ENCODE measurements around the gene SMKR1.

SMKR1 gene

DNA sequence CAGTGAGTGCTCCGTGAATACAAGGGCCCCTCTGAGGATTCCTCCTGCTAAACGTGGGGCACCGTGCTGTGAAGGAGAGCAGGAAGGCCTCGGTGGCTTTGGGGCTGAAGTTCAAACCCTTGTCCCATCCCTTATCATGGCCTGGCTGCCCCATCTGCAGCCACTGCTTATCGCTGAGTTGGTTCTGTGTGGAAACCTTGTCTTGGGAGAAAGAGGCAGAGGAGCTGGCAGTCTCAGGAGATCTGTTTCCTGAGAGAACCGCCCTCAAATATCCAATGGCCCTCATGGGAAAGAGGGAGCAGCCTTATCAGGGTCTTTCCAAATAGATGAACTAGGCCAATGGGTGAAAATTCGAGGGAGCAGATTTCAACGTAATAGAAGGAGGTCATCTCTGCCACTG, 57.2 kb downstream of the SMKR1 start:
- H2AFZ ChIP-seq = no peak overlapping the region
- H3K27ac ChIP-seq = no peak overlapping the region

DNA sequence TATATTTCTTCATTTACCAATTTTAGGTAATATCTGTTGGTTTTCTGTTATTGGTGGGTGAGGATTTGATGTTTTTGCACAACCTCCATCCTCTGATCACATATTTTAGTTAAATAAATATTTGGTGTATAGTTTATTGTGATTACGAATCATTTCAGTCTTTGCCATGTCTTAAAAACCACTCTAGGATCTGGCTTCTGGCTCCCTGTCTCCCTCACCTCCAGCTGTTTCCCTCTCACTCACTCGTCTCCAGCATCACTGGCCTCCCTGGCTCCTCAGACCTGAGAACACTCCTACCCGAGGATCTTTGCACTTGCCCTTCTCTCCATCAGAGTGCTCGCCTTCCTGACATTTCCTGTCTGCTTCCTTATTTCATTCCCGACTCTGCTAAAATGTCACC, 58.5 kb downstream of the SMKR1 start:
- no peaks in the 10 kb centered on the region for H3K36me3 ChIP-seq (ENCODE audit: control insufficient read depth, insufficient read depth, low read length)
- no peak overlapping the region for H2AFZ ChIP-seq
- no peak overlapping the region for H3K9ac ChIP-seq
- H3K4me3 ChIP-seq (ENCODE audit: low read depth, low read length) = no peak overlapping the region
- no peak overlapping the region for H3K4me2 ChIP-seq (ENCODE audit: low read length)
- TF ChIP-seq, protein P1, sequence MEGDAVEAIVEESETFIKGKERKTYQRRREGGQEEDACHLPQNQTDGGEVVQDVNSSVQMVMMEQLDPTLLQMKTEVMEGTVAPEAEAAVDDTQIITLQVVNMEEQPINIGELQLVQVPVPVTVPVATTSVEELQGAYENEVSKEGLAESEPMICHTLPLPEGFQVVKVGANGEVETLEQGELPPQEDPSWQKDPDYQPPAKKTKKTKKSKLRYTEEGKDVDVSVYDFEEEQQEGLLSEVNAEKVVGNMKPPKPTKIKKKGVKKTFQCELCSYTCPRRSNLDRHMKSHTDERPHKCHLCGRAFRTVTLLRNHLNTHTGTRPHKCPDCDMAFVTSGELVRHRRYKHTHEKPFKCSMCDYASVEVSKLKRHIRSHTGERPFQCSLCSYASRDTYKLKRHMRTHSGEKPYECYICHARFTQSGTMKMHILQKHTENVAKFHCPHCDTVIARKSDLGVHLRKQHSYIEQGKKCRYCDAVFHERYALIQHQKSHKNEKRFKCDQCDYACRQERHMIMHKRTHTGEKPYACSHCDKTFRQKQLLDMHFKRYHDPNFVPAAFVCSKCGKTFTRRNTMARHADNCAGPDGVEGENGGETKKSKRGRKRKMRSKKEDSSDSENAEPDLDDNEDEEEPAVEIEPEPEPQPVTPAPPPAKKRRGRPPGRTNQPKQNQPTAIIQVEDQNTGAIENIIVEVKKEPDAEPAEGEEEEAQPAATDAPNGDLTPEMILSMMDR (IDR thresholded peaks at IDR 0.05) = no peak
- no peaks in the 10 kb centered on the region for H3K27me3 ChIP-seq (ENCODE audit: control insufficient read depth, insufficient read depth, low read length)
- no peak overlapping the region for H3K27ac ChIP-seq
- no peaks in the 10 kb centered on the region for H3K4me1 ChIP-seq
- H3K79me2 ChIP-seq = no peaks in the 10 kb centered on the region
- H3K9me3 ChIP-seq (ENCODE audit: control insufficient read depth, low read length) = no peaks in the 10 kb centered on the region

More for the DNA sequence above, 57.2 kb downstream of the SMKR1 start:
- H3K36me3 ChIP-seq (ENCODE audit: control insufficient read depth, insufficient read depth, low read length) = no peaks in the 10 kb centered on the region
- TF ChIP-seq, protein P1 (IDR thresholded peaks at IDR 0.05) = no peak
- H3K4me1 ChIP-seq = no peaks in the 10 kb centered on the region
- H3K9ac ChIP-seq = no peak overlapping the region
- no peak overlapping the region for H3K4me3 ChIP-seq (ENCODE audit: low read depth, low read length)
- H3K27me3 ChIP-seq (ENCODE audit: control insufficient read depth, insufficient read depth, low read length) = no peaks in the 10 kb centered on the region
- H3K9me3 ChIP-seq (ENCODE audit: control insufficient read depth, low read length) = no peaks in the 10 kb centered on the region
- no peaks in the 10 kb centered on the region for H3K79me2 ChIP-seq
- H3K4me2 ChIP-seq (ENCODE audit: low read length) = no peak overlapping the region

DNA sequence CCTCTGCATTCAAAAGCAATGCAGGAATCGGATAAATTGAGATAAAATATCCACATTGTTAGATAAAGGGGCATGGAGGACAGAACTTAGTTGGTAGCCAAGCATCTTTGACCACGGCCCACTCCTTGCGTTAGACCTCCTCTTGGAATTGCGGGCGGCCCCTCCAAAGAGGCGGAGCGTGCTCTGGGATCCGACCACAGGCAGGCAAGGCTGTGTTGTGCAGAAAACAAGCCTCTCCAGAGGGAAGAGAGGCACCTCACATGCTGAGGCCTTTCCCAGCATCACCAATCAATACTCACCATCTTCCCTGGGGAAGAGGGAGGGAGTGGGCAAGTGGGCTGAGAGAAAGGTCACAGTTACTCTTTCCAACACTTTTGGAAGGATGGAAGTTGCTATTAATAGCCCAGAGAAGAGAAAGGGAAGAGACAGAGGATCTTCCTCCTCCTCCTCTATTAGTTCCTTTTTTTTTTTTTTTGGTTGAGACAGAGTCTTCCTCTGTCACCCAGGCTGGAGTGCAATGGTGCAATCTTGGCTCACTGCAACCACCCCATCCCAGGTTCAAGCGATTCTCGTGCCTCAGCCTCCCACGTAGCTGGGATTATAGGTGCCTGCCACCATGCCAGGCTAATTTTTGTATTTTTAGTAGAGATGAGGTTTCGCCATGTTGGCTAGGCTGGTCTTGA, 59.5 kb downstream of the SMKR1 start:
- H3K27ac ChIP-seq = no peak overlapping the region
- no peak overlapping the region for H3K4me3 ChIP-seq (ENCODE audit: low read depth, low read length)
- no peaks in the 10 kb centered on the region for H3K27me3 ChIP-seq (ENCODE audit: control insufficient read depth, insufficient read depth, low read length)
- no peaks in the 10 kb centered on the region for H3K4me1 ChIP-seq
- TF ChIP-seq, protein P1 (IDR thresholded peaks at IDR 0.05) = no peak
- no peaks in the 10 kb centered on the region for H3K79me2 ChIP-seq
- H3K9ac ChIP-seq = no peak overlapping the region
- H3K4me2 ChIP-seq (ENCODE audit: low read length) = no peak overlapping the region
- H2AFZ ChIP-seq = no peak overlapping the region
- no peaks in the 10 kb centered on the region for H3K36me3 ChIP-seq (ENCODE audit: control insufficient read depth, insufficient read depth, low read length)
- H3K9me3 ChIP-seq (ENCODE audit: control insufficient read depth, low read length) = no peaks in the 10 kb centered on the region

Measured in parathyroid adenoma (tissue), 2 donors.